ENCODE data around the gene TBL1Y.
"Not testable (repeated sequence)": the region's sequence is repeated elsewhere in the genome, so short reads cannot be mapped to it uniquely, and the experiment has no call there.

The TBL1Y gene

DNA sequence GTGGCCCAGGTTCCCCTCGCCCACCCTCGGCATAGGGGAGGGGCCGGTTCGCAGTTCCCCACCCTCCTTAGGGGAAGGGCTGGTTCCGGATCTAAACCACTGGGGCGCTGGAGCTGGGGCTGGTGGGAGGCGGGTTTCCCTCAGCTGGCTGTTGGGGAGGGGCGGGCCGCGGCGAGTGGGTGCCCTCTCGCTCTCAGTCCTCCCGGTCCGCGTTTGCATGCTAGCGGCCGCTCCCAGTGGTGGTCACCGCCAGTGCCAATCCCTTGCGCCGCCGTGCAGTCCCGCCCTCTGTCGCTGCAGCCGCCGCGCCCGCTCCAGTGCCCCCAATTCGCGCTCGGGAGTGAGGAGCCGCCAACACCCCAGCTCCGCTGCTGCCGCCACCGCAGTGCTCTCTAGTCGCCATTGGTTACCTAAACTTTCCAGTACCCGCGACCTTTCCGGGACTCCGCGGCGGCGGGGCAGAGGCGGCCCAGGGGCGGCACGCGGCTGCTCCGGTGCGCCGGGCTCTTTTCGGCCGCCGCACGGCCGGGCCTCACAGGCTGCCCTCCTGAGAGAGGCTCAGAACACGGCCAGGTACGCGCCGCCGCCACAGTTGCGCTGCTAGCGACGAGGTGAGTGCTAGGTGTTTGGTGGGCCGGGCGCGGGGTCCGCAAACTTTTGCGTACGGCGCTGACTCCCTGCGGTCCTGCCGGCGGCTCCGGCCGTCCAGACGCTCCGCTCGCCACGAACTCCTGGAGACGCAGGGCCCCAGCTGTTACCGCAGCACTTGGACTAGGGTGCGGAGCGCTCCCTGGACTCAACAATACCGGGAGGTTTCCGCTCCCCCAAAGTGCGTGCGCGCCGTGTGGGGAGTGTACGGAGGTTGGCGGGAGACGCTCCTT is at the start of gene TBL1Y:
Gene TBL1Y (plus strand): TSS at position 326 of the 881 bp plus-strand sequence. CDS start 114,388 bp downstream, outside the sequence.
- no peak for DNase-seq

DNA sequence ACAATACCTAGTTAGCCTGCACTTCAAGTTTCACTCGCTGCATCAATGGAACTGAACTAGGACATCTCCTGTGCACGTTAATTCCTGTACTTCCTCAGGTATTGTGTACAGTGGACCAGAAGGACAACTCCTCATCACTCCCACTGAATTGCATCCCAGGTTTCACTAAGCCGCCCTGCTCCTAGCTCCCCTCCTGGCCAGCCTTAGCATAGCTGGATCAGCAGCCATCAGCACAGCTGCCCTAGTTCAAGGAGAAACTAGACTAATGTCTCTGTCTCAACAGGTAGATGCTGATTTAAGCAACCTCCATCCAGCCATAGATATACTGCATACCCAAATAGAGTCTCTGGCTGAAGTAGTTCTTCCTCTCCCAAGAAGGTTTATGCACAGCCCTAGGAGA is 16.0 kb upstream of the TBL1Y start:
- DNase-seq = no peak

DNA sequence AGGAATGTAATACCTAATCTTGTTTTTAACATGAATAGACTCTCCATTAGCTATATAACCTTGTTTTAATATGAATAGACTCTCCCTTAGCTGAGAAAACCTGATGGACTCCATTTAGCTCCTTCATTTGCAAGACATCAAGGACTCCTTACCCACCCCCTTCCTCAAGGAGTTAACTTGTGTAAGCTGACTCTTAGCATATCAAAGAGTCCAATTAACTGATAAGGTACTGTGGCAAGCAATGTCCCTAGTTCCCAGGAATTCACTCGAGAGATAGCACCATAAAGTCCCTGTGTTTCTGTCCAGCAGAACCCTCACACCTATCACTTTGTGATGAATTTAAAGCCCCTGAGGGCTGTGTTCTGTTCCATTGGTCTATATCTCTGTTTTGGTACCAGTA is 15.3 kb upstream of the TBL1Y start:
- no peak for DNase-seq

DNA sequence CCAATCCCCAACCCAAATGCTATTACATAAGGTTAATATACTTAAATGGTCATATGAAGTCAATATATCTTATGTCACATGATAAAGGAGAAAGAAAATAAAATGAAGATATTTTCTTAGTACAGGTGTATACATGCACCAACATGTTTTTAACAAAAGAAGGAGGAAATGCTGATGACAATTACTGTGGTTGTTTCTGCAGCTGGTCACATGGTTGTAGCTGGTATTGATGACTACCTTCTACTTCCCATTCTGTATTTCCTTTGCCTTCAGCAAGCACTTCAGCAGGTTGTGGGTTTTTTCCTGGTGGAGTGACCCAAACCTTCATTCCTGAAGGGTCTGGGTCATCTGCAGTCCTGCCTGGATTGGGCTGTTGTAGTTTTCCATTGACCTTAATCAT is 8.4 kb upstream of the TBL1Y start:
- not testable (repeated sequence) for DNase-seq

DNA sequence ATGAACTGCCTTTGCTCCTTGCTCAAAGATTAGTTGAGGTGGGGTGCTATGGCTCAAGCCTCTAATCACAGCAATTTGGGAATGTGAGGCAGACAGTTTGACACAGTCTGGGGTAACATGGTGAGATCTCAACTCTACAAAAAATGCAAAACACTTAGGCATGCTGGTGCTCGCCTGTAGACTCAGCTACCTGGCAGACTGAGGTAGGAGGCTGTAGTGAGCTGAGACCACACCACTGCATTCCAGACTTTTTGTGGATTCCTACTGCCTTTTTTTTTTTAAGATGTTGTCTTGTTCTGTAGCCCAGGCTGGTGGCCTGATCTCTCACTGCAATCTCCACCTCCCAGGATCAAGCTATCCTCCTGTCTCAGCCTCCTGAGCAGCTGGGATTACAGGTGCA is 2.9 kb upstream of the TBL1Y start:
- DNase-seq = no peak

DNA sequence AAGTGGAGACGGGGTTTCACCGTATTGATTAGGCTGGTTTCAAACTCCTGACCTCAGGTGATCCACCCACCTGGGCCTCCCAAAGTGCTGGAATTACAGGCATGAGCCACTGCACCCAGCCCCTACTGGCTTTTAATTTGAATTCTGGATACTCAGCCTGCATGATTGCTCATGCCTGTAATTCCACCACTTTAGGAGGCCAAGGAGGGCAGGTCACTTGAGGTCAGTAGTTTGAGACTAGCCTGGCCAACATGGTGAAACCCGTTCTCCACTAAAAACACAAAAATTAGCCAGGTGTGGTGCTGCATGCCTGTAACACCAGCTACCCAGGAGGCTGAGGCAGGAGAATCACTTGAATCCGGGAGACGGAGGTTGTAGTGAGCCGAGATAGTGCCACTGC is 2.5 kb upstream of the TBL1Y start:
- not testable (repeated sequence) for DNase-seq

DNA sequence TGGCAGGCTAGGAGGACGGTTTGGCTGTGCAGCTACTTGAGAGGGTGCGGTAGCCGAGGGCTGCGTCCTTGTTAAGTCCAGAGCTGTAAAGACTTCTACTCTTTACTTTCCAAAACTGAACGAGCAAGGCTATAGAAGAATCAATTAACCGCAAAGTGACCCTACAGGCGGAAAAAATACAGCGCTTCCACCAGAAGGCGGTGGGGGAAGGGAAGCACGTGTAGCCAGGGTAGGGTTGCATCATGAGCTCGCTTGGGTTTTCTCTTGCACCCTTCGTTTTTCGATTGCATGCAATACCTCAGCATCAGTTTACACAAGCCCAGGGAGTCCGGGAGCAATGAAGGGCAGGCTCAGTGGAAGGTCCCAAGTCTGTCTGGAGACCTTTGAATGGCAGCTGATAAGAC is 1.4 kb upstream of the TBL1Y start:
- DNase-seq = no peak

DNA sequence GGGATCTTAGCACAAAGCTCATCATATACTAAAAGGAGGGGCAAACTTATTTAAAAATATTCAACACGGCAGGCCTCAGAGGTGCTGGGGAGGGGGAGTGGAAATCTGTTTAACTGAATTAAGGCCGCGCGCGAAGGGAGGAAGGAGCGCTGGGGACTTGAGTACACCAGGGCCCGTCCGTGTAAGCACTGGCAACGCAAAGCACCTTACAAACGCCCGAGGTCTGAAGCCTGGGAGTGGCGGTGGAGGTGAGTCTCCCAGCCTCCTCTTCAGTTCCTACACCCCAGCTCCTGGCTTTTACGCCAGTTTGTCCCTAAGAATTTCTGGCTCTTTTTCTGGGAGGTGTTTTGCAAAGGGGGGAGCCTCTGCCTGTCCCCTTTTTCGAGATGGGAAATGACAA is 641 bp upstream of the TBL1Y start:
- DNase-seq = no peak

DNA sequence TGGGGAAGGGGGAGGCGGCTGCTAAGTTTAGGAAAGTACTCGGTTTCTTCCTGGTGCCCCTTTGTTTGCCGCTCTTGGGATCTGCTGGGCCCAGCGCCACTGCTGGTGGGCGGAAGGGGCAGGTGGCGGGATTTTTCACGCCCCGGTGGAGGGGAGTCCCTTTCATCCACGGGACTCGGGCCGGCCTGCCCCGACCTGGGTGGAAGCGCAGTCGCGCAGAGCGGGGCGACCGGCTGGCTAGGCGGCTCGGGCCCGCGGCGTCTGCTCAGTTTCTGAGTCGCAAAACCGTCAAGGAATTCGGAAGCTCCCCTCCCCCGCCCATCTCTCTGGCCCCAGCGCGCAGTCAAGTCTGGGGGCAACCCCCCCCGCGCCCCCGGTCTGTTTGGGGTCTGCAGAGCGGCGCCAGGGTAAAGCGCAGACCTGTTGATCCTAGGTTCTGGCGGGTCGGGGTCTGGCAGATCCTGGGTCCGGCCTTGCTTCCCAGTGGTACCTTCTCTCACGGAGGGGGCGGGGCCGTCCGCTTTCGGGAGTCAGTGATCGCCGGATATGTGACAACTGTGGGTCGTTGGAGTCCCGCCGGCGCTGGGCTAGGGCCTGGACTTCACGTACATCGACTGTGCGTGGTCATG is 870 bp downstream of the TBL1Y start, which contains the start of gene AMELY:
Gene AMELY (minus strand): TSS at position 500 of the 629 bp plus-strand sequence. CDS start 39,144 bp downstream, outside the sequence.
- DNase-seq = no peak

DNA sequence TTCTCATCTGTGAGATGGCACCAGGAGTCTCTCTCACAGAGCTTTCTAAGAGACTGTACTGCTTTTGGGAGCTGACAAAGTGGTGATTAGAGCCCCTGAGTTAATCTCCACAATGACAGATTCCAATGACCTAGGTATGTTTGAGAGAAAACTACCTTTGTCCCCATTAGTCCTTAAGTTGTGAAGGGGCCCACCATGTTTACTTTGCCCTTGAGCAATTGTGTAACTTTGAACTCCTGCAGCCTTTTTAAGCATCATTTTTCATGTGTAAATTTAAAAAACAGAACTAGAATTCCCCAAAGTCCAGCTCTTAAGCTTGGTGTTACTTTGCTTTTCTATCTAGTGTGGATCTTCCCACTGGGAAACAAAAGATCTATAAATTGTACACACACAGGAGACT is 2.9 kb downstream of the TBL1Y start:
- DNase-seq = no peak

DNA sequence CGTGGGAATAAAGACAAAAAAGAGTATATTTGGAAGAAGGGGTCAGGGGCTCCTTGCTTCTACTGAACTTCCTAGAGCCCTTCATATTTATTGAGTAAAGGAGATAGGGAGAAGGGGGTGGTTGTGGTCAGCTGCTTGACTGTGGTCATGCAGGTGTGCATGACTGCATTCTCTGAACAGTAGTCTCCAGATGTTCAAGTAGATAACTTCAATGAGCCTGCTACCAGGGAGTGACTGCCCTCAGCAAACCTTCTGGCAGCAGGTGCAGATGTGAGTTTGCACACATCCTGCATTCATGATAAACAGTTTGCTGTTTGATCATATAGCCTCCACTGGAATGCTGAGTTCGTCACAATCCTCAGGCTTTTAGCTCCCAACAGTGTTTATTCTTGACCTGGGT is 10.6 kb downstream of the TBL1Y start:
- DNase-seq = no peak

DNA sequence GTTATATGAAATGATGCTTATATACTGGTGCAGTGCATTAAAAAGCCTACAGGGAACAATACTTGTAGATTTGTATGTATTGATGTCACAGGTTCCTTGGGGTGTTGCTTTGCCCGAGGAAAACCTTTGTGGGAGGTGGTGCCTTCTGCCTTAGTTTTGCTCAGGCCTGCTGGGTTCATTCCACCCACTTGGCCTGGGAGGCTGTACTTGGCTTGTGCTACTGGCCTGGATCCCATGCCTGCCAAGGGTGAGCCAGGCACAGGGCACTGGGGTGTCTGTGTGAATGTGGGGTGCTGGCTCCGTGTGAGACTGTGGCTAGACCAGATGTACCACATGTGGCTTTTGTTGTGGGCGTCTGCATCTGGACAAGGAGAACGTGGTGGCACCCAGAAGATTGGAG is 17.8 kb downstream of the TBL1Y start:
- no peak for DNase-seq

DNA sequence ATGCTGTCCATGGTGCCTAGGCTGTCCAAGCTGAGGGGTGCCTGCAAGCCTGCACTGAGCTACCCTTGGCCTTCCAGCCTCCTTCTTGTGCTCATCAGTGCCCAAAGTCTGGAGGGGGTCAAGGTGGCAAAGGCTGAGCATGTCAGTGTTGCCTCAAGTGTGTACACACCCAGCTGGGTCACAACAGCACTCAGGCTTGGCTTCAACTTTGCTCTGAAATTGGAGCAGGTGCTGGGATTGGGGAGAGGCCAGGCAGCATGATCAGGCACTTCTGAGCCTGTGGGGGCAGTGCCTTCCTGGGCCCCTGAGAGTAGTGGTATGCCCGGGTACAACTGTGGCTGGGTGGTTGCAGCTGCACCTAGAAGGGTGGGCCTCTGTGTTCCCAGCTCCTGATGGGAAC is 18.7 kb downstream of the TBL1Y start:
- DNase-seq = no peak

DNA sequence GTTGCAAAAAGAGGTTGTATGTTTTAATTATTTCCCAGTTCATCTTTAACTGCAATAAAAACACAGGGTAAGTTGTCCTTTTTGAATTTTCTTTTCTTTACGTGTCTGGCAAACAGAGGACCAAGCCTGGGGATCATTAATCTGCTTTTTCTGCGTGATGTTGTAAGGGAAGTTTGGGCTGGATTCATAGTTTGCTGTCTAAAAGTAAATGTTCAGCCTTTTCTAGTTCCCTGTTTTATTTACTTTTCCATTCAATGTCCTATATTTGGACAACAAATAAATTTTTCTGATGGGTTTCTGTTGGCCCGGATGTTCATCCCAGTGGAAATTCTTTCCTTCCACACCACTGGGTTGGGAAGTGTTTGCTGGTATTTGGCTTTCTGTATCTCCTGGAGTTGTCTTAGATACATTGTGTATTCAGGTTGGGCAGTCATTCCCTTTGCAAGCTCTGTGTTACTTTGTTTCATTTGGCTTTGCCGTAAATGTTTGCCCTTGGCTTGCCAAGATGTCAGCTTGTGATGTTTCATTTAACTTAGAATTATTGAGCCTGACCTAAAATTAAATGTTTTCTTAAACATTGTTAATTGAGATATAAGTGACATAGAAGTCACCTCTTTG is 21.4 kb downstream of the TBL1Y start:
- no peak for DNase-seq

DNA sequence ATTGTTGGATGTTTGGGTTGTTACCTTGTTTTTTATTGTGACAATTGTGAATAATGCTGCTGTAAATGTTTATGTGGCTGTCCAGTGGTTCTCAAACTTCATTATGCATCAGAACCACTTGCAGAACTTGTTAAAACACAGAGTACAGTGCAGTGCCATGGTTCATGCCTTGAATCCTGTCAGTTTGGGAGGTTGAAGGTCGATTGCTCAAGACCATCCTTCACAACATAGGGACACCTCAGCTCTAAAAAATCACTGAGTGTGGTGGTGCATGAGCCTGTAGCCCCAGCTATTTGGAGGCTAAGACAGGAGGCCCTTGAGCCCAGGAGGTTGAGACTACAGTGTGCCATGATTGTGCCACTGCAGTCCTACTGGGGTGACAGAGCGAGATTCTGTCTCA is 25.0 kb downstream of the TBL1Y start:
- DNase-seq = no peak

DNA sequence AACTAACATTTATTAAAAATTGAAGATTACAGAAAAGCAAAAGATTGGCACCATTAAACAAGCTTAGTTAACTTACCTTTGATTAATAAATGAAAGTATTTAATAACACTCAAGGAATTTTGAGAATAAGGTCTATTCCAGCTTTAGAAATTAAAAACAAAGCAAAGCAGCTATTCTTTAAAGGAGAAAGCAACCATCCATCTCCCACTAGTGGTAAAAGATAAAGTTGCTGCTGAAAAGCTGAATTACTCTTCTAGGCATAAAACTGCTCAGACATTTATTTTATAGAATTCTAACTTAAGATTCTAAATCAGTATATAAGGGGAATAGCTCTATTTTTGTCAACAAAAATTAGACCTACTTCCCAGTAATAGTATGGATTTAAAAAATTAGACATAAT is 37.2 kb downstream of the TBL1Y start:
- DNase-seq = no peak

DNA sequence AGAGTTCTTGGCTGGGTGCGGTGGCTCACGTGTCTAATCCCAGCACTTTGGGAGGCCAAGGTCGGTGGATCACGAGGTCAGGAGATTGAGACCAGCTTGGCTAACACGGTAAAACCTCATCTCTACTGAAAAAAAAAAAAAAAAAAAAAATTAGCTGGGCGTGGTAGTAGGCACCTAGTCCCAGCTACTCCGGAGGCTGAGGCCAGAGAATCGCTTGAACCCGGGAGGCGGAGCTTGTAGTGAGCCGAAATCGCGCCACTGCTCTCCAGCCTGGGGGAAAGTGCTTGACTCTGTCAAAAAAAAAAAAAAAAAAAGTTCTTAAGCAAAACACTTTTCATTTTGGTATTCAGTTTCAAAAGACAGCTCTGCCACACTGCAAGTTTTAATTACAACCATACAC is 37.9 kb downstream of the TBL1Y start:
- no peak for DNase-seq

DNA sequence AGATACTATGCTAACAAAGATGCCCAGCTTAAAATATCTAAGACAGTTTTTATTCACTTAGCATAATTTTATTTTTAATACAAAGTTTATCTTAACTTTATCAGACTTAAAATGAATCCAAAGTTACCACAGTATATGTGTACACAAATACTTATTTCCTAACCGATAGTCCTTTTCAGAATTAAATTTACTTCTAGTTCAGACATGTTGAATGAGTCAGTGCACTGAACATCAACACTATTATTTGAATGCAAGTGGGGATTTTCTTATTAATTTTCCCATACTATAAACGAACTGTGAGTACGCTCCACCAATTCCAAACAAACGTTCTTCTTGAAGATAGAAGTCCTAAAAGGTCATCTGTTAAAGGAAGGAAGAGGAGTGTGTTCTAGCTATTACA is 39.5 kb downstream of the TBL1Y start:
- no peak for DNase-seq

DNA sequence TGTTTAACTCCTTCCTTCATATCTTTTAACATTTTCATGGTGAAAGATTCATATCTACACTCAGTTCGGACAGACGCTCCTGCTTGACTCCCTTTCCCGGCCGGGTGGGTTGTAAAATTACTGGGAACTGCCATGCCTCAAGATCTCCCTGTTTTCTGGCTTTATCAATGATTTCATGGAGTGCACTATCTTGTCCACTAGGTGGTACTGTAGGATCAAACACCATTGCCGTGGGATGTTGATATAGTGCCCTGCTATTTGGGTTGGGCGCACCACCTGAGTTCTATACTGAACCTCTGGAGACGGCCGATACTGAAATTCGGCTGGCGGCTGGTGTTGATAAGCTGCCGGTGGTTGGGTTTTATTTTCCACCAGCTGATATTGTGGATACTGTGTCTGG is 54.2 kb downstream of the TBL1Y start:
- DNase-seq = no peak

DNA sequence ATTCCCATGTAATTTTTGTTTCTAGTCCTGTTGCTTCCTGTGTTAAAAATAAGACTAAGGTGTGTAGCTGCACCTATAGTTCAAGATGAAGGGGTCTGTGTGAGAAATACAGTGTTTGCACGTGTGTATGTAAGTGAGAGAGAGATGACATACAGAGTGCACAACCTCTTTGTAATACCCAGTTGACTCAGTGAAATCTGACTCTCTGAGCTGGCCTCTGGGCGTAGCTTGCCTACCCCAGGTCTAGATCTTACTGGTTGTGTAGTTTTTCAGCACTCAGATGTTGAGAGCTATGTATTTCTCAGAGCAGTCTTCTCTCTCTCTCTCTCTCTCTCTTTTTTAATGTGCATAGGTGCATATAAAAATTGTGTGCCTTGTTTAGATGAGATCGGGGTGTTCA is 56.0 kb downstream of the TBL1Y start:
- no peak for DNase-seq

DNA sequence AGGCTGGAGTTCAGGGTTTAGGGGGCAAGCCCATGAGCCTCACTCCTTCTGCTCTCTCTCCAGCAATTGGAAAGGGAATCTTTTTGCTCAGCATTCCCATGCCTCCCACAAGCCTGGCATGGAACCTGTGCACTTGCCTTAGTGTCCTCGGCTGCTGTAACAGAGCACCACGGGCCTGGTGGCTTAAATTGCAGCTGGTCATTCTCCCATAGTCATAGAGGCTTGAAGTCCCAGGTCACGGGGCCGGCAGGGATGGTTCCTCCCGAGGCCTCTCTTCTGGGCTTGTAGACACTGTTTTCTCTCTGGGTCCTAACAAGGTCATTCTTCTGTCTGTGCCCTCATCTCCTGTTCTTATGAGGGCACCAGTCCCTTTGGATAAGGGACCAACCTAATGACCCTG is 57.2 kb downstream of the TBL1Y start:
- no peak for DNase-seq

DNA sequence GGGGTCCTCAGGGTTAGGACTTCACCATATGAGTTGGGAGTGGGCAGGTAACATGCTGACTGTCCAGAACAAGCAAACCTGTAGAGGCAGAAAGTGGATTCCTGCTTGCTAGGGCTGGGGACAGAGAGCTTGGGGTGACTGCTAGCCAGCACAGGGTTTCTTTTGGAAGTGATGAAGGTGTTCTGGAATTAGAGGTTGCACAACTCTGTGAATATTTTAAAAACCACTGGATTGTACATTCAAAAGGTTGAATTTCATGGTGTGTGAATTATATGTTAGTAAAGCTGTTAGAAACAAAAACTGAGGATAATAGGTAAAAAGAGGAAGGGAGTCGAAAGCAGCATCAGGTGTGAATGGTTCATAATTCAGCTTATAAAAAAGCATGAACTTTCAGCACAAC is 57.7 kb downstream of the TBL1Y start:
- no peak for DNase-seq

DNA sequence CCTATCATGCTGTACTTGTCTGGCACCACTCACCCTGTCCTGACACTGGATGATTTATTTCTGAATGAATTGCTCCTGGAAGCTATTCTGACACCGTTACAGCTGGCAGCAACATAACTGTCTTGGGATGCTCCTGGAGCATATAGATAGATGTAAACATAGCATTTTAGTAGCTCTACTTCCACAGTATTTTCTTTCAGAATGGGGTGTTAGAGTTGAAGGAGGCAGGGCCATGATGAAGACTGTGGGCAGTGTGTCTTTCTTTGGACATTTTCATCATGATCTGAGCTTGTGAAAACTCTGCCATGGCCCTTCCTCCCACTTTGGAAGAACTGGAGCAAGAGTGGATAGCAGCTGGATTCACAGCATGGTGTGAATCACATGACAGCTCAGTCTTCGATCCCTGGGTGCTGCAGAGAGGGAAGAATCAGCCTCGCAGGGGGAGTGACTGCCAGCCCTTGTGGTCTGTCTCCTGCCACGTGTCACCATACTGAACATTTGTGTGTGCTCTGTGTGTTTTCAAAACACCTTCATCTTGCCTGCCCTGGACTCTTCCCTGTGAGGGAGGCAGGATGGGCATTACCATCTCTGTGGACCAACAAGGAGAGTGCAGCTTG is 61.9 kb downstream of the TBL1Y start:
- no peak for DNase-seq

DNA sequence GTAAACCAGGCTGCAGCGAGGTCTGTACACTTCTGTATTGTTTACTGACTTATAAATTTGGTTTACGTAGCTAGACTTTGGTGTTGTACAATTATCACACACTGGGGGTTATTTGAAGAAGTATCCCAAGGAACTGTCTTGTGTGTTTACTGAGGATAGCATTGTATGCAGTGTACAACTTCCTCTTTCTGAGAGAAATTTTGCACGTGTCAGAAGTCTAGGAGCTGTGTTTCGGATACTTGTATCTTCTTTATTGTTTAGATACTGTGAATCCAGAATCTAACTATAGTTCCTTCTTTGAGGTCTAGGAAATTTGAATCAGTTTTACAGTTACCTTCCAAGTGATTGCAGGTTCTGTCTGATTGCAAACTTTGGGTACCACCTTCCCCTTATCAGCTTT is 64.5 kb downstream of the TBL1Y start:
- no peak for DNase-seq
